Heart right ventricle (tissue), 16 donors: ENCODE data around the gene ZMPSTE24. TPM values are rescaled to one million over a fixed set of nuclear protein-coding genes. Genes with fewer than 3 reads are reported as not detected.
"Not testable (repeated sequence)": the region's sequence is repeated elsewhere in the genome, so short reads cannot be mapped to it uniquely, and the experiment has no call there.

Experiments used
- ATAC-seq, 8 donors: fragments of 200-7000 bp; cut with Tn5 transposase; one replicate each; pipeline ENCODE4 v1.9.1; 2020; ENCODE audit warnings: mild to moderate bottlenecking in 8 of 8, moderate library complexity in 8 of 8, moderate number of reproducible peaks in 1 of 8
- DNase-seq, 2 donors: peaks; one replicate each; pipeline ENCODE4 v3.0.0-alpha.2; 2020
- H3K27ac ChIP-seq, 10 donors: fragments of 200-600 bp; sonication (generic) in 2 of 10; one replicate each; pipeline versions ENCODE4 v1.5.0 to v1.8.0; 2020 to 2022; ENCODE audit warnings: mild to moderate bottlenecking in 3 of 10
- H3K27me3 ChIP-seq, 7 donors: fragments of 200-600 bp; one replicate each; pipeline ENCODE4 v1.8.0; 2021 to 2022; ENCODE audit warnings: mild to moderate bottlenecking in 2 of 7
- H3K36me3 ChIP-seq, 9 donors: fragments of 200-600 bp; sonication (generic) in 1 of 9; one replicate each; pipeline versions ENCODE4 v1.5.0 to v1.8.0; 2020 to 2022; ENCODE audit warnings: mild to moderate bottlenecking in 2 of 9
- H3K4me1 ChIP-seq, 9 donors: fragments of 200-600 bp; sonication (generic) in 1 of 9; one replicate each; pipeline versions ENCODE4 v1.5.0 to v1.8.0; 2020 to 2022; ENCODE audit warnings: mild to moderate bottlenecking in 4 of 9
- H3K4me3 ChIP-seq, 10 donors: fragments of 200-600 bp; sonication (generic) in 2 of 10; one replicate each; pipeline versions ENCODE4 v1.5.0 to v1.8.0; 2020 to 2022; ENCODE audit warnings: mild to moderate bottlenecking in 7 of 10, moderate library complexity in 2 of 10
- H3K9me3 ChIP-seq, 11 donors: fragments of 200-600 bp in 10 of 11; sonication (generic) in 2 of 11; one replicate each; pipeline versions ENCODE4 v1.5.0 to v1.8.0; 2013 to 2022; ENCODE audit warnings: mild to moderate bottlenecking in 2 of 11, control low read depth in 1 of 11, moderate library complexity in 1 of 11
- WGBS, 2 donors: extraction: QIAGEN DNeasy Blood & Tissue Kit; methylation state at CpG; one replicate each; pipeline ENCODE4 v1.1.7; 2013; ENCODE audit warnings: inconsistent platforms in 1 of 2; 5-methylcytosine and 5-hydroxymethylcytosine counted together
- intact Hi-C, 10 donors: fragments of 100-400 bp; cut with DNase I; formaldehyde crosslinking; loops; one replicate each; pipeline versions ENCODE4 v1.11.1 to v1.14.2; 2022
- long read RNA-seq, 3 donors: library from polyadenylated mRNA; unstranded; transcript quantifications; one replicate each; pipeline ENCODE4 v2.0.0, GENCODE V29; 2020 to 2021
- polyA plus RNA-seq, 2 donors: library from polyadenylated mRNA; stranded (reverse); fragments of 200-250 nt; gene quantifications; one replicate each; pipeline ENCODE4 v1.2.3, GENCODE V29; 2013
- total RNA-seq, 10 donors: library from RNA; stranded (reverse); fragmentation: NEBNext Ultra II Directional in 3 of 10; extraction: Animal tissue kit (Norgen Biotek cat#: 25700) in 3 of 10; gene quantifications; one replicate each; pipeline versions ENCODE4 v1.2.1 to v1.2.4, GENCODE V29; 2021 to 2023
- TF ChIP-seq, protein P1 (sequence below), 9 donors: fragments of 200-600 bp; sonication (generic) in 2 of 9; IDR thresholded peaks; one replicate each; pipeline versions ENCODE4 v1.5.0 to v1.8.0; 2021 to 2022; ENCODE audit warnings: antibody characterized with exemption in 9 of 9, mild to moderate bottlenecking in 5 of 9, moderate library complexity in 1 of 9
- donor health status: Arrhythmogenic right ventricular cardiomyopathy.
- donor health status: ischemic (EF 13 %, LVEDD 7.1; RV severe dilation, severe dysfunction).
- donor health status: healthy with polysubstance abuse.
- donor health status: DM: no; HTN: yes; CAD: no.
- donor health status: DM: no; HTN: no; CAD: no.
- donor health status: ischemic (EF 25% LVEDD 6.9; RV normal size, moderate dysfunction).
- donor health status: ischemic (EF 25% LVEDD 5.7; RV mildly dilated, moderate dysfunction).
- donor health status: healthy.
- donor health status: DM: yes; HTN: yes; CAD: no.
- donor health status: Ischemic cardiomyopathy.
- donor health status: ischemic (EF 35%, LVEDD 5.7; RV mildly dilated, moderate dysfunction).
- donor health status: nonischemic (EF 11% LVEDD 7.7; RV severe dilation, severe dysfunction).
- donor health status: DM: yes; HTN: yes; CAD: no.
- donor health status: PGD.
- donor health status: ischemic (EF 29% LVEDD 5.4; RV normal size, mild dysfunction).
- donor health status: nonischemic (EF 23%, LVEDD 6.1; RV moderate dilation, normal function).

The ZMPSTE24 gene
- total RNA-seq (10 to 100 TPM; 19.9 to 47.5 (median 30.2) TPM), polyA plus RNA-seq (10 to 100 TPM; 23.9 to 25.9 TPM)
- long read RNA-seq, donor 1, transcript ZMPSTE24-201 (10 exons, 3,108 nt), result major isoform, 73 of 83 reads
- long read RNA-seq, donor 1, partial matches to known transcripts, result 6 of 83 reads
- long read RNA-seq, donor 1, other reads (novel, unspliced or antisense), result 3 of 83 reads
- long read RNA-seq, donor 2, transcript ZMPSTE24-201 (10 exons, 3,108 nt), result major isoform, 58 of 76 reads
- long read RNA-seq, donor 2, partial matches to known transcripts, result 9 of 76 reads
- long read RNA-seq, donor 2, other reads (novel, unspliced or antisense), result 9 of 76 reads
- long read RNA-seq, donor 3, transcript ZMPSTE24-201 (10 exons, 3,108 nt), result major isoform, 241 of 280 reads
- long read RNA-seq, donor 3, partial matches to known transcripts, result 23 of 280 reads
- long read RNA-seq, donor 3, other reads (novel, unspliced or antisense), result 13 of 280 reads

DNA sequence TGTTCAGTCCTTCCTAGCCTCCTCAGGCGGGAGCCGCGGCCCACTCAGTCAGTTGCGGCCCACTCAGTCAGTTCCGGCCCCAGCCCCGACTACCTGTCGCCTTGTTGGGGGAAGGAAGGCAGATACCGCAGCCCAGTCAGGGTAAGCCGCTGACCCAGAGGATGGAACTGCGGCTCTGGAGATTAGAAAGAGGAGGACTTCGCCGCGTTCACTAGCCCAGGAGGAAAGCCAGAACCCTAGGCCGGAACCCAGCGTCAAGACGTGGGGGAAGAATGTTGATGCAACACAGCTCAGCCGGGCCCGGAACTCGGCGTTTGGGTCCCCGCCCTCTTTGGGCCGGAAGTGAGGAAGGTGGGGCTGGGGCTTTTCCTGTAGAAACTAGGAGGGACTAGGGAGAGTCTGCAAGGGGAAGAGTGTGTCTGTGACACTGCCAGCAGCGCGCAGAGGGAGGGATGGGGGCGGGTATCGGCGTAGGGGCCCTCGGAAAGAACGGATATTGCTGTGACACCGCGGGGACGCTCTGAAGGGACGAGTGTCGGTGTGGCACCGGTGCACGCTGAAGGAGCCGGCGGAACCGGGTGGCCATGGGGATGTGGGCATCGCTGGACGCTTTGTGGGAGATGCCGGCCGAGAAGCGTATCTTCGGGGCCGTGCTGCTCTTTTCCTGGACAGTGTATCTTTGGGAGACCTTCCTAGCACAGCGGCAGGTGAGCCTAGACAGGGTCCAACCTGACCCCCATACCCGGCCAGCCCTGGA is at the start of gene ZMPSTE24:
ZMPSTE24 (plus strand) TSS at position 549 of the 757 bp plus-strand sequence; CDS start at position 585, 36 bp downstream.
- peak within 1 kb of the TSS; percentile 80 to 98 (median 90) for H3K27ac ChIP-seq
- 0 to 1% methylated on average over 48 of the region's 48 CpGs for WGBS, 2 donors
- DNase-seq, result peak; percentile 93 to 98
- H3K4me1 ChIP-seq, result peaks cover 0 to 61% (median 37%) of the 10 kb centered on the region in 9 donors
- ATAC-seq, result peak; percentile 99 to 100 (median 100)
- peak within 1 kb of the TSS; percentile 71 to 100 (median 93) for H3K4me3 ChIP-seq
- no peaks in the 10 kb centered on the region for H3K9me3 ChIP-seq
- peaks cover 0 to 34% (median 25%) of the 10 kb centered on the region in 9 donors for H3K36me3 ChIP-seq
- intact Hi-C loops, result loop anchor here in 3 of 10 donors (2.0 to 10.0 kb wide), 3 partner anchors 73 to 97 kb away; partner anchors contain the start of gene RLF (in 3 of the 3)
- H3K27me3 ChIP-seq, result no peaks in the 10 kb centered on the region
- TF ChIP-seq, protein P1, sequence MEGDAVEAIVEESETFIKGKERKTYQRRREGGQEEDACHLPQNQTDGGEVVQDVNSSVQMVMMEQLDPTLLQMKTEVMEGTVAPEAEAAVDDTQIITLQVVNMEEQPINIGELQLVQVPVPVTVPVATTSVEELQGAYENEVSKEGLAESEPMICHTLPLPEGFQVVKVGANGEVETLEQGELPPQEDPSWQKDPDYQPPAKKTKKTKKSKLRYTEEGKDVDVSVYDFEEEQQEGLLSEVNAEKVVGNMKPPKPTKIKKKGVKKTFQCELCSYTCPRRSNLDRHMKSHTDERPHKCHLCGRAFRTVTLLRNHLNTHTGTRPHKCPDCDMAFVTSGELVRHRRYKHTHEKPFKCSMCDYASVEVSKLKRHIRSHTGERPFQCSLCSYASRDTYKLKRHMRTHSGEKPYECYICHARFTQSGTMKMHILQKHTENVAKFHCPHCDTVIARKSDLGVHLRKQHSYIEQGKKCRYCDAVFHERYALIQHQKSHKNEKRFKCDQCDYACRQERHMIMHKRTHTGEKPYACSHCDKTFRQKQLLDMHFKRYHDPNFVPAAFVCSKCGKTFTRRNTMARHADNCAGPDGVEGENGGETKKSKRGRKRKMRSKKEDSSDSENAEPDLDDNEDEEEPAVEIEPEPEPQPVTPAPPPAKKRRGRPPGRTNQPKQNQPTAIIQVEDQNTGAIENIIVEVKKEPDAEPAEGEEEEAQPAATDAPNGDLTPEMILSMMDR (IDR thresholded peaks at IDR 0.05), result no peak

GRCh38 chr1:40210511-40211204 is 47.4 kb upstream of the ZMPSTE24 start:
- intact Hi-C loops, result no loop called here
- ATAC-seq (no peak), DNase-seq (no peak)
- peaks cover 0 to 95% (median 3%) of the 10 kb centered on the region in 9 donors for H3K36me3 ChIP-seq
- no peaks in the 10 kb centered on the region for H3K9me3 ChIP-seq
- peak overlapping the region in 1 of 10 donors; percentile 1 for H3K27ac ChIP-seq
- TF ChIP-seq, protein P1 (IDR thresholded peaks at IDR 0.05), result no peak
- 77 to 85% methylated on average over 3 of the region's 3 CpGs for WGBS, 2 donors
- H3K4me1 ChIP-seq, result peaks cover 0 to 23% (median 15%) of the 10 kb centered on the region in 9 donors
- no peak overlapping the region for H3K4me3 ChIP-seq
- H3K27me3 ChIP-seq, result no peaks in the 10 kb centered on the region

GRCh38 chr1:40218333-40218732 is 39.7 kb upstream of the ZMPSTE24 start:
- DNase-seq, result no peak
- ATAC-seq, result no peak
- Histone ChIP-seq H3K27me3 (no peaks in the 10 kb centered on the region), H3K4me3 (no peak overlapping the region), H3K27ac (no peak overlapping the region), H3K9me3 (no peaks in the 10 kb centered on the region), H3K36me3 (peaks cover 0 to 69% (median 2%) of the 10 kb centered on the region in 9 donors), H3K4me1 (no peaks in the 10 kb centered on the region)
- intact Hi-C loops, result no loop called here
- TF ChIP-seq, protein P1 (IDR thresholded peaks at IDR 0.05), result no peak
- 91 to 94% methylated on average over 5 of the region's 5 CpGs for WGBS, 2 donors

DNA sequence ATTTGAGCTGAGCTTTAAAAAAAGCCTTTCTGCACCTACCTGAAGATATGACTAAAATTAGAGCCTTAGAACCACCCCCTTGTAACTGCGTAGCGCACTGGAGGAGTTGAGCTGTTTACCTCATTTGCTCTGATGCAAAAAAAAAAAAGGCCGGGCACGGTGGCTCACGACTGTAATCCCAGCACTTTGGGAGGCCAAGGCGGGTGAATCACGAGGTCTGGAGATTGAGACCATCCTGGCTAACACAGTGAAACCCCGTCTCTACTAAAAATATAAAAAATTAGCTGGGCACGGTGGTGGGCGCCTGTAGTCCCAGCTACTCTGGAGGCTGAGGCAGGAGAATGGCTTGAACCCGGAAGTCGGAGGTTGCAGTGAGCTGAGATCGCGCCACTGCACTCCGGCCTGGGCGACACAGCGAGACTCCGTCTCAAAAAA is 36.5 kb upstream of the ZMPSTE24 start:
- not testable (repeated sequence) for H3K4me1 ChIP-seq, H3K27ac ChIP-seq, H3K27me3 ChIP-seq, H3K4me3 ChIP-seq, DNase-seq, H3K9me3 ChIP-seq, ATAC-seq
- 96 to 97% methylated on average over 18 of the region's 18 CpGs for WGBS, 2 donors
- intact Hi-C loops, result loop anchor here in 1 of 10 donors (5.0 kb wide), 1 partner anchor 644 kb away; the partner anchor contains the start of gene PABPC4
- H3K36me3 ChIP-seq, result peaks cover 0 to 68% (median 0%) of the 10 kb centered on the region in 9 donors
